HG02981 (cell line): ENCODE data around the gene POLDIP2.

Experiments
- ATAC-seq: cut with Tn5 transposase; IDR thresholded peaks from one replicate; pipeline ENCODE4 v1.9.1; 2021; ENCODE audit warnings: mild to moderate bottlenecking, moderate library complexity; ENCODE audit not compliant: unreplicated experiment

POLDIP2 gene

GRCh38 chr17:28318759-28319597 lies 38.3 kb downstream of the POLDIP2 start, which contains the start of gene TMEM97:
TMEM97 (plus strand) TSS chr17:28319200; CDS start chr17:28319240, 40 bp downstream.
- ATAC-seq = peak; percentile 96

GRCh38 chr17:28317966-28318758 lies 39.2 kb downstream of the POLDIP2 start:
- no peak for ATAC-seq

- ATAC-seq = no peak
Observed at GRCh38 chr17:28317099-28317965, 40.0 kb downstream of the POLDIP2 start.

- ATAC-seq = no peak
Observed at GRCh38 chr17:28315846-28316705, 41.3 kb downstream of the POLDIP2 start.

GRCh38 chr17:28313841-28314240 lies 43.5 kb downstream of the POLDIP2 start:
- no peak for ATAC-seq

GRCh38 chr17:28306954-28307401 lies 50.3 kb downstream of the POLDIP2 start:
- no peak for ATAC-seq

- ATAC-seq = no peak
Observed at GRCh38 chr17:28298449-28298848, 58.9 kb downstream of the POLDIP2 start.
